ENCODE measurements around the gene PROC. TPM values are rescaled to one million over a fixed set of nuclear protein-coding genes. Genes with fewer than 3 reads are reported as not detected.

Gene PROC
- total RNA-seq, 1 donor: not detected

DNA sequence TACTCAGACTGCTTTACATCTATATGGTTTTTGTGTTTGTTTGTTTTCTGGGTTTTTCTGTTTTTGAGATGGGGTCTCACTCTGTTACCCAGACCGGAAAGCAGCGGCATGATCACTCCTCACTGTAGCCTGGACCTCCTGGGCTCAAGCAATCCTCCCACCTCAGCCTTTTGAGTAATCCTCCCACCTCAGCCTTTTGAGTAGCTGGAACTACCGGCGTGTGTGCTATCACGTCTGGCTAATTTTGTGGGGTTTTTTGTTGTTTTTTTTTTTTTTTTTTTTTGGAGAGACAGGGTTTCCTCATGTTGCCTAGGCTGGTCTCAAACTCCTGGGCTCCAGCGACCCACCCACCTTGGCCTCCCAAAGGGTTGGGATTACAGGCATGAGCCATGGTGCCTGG, 39.5 kb upstream of the PROC start:
- TF ChIP-seq, protein P1, sequence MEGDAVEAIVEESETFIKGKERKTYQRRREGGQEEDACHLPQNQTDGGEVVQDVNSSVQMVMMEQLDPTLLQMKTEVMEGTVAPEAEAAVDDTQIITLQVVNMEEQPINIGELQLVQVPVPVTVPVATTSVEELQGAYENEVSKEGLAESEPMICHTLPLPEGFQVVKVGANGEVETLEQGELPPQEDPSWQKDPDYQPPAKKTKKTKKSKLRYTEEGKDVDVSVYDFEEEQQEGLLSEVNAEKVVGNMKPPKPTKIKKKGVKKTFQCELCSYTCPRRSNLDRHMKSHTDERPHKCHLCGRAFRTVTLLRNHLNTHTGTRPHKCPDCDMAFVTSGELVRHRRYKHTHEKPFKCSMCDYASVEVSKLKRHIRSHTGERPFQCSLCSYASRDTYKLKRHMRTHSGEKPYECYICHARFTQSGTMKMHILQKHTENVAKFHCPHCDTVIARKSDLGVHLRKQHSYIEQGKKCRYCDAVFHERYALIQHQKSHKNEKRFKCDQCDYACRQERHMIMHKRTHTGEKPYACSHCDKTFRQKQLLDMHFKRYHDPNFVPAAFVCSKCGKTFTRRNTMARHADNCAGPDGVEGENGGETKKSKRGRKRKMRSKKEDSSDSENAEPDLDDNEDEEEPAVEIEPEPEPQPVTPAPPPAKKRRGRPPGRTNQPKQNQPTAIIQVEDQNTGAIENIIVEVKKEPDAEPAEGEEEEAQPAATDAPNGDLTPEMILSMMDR (IDR thresholded peaks at IDR 0.05; ENCODE audit: insufficient read depth, low read length): no peak
- H3K4me3 ChIP-seq (ENCODE audit: low read depth, low read length): no peak overlapping the region
- no peak for DNase-seq (ENCODE audit: low read depth)

DNA sequence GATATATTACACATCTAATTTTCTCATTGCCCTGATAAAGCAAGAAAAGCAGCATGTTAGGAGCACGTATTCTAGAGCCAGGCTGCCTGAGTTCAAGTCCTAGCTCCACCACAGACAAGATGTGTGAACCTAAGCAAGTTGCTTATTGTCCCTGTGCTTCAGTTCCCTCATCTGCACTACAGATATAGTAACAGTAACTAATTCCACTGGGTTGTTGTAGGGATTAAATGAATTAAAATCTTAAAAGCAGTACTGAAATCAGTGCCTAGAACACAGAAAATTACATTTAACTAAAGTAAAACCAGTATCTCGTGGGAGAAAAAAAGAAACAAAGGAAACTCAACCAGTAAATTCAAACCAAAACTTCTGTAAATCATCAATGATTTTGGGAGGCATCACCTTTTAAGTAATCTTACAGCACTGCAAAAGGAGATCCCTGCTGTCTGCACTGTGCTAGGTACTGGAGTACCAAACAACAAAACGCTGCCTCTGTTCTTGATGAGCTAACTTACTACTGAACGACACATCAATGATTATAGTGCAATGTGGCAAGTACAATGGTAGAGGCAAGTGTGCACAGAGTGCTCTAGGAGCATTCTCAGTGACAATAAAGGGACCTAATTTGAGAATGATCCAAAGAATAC, 38.4 kb upstream of the PROC start:
- TF ChIP-seq, protein P1 (IDR thresholded peaks at IDR 0.05; ENCODE audit: insufficient read depth, low read length): no peak
- H3K4me3 ChIP-seq (ENCODE audit: low read depth, low read length): no peak overlapping the region
- DNase-seq (ENCODE audit: low read depth): no peak

DNA sequence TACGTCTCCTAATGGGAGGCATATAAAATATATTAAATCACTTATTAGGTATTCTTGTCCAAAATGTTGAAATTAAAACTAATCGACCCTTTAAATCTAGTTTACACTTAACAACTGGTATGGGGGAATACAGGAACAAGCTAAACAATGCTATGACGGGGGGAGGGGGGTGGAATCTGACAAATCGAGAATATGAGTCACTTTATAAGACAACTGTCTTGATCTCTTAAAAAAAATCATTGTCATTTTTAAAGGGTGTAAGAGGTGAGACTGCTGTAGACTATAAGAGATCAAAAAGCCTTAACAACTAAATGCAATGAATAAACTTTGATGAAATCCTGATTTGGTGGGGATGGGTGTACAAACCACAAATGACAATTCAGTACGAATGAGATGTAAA, 36.5 kb upstream of the PROC start:
- H3K4me3 ChIP-seq (ENCODE audit: low read depth, low read length): no peak overlapping the region
- no peak for DNase-seq (ENCODE audit: low read depth)
- TF ChIP-seq, protein P1 (IDR thresholded peaks at IDR 0.05; ENCODE audit: insufficient read depth, low read length): no peak

DNA sequence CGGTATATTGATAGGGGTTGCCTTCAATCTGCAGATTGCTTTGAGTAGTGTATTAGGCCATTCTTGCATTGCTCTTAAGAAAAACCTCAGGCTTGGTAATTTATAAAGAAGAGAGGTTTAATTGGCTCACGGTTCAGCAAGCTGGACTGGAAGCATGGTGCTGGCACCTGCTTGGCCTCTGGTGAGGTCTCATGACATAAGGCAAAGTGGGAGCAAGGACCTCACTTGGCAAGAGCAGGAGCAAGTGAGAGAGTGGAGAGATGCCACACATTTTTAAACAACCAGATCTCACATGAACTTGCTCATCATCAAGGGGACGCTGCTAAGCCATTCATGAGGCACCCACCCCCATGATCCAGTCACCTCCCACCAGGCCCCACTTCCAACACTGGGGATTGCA, 35.4 kb upstream of the PROC start:
- no peak overlapping the region for H3K4me3 ChIP-seq (ENCODE audit: low read depth, low read length)
- DNase-seq (ENCODE audit: low read depth): no peak
- TF ChIP-seq, protein P1 (IDR thresholded peaks at IDR 0.05; ENCODE audit: insufficient read depth, low read length): no peak

DNA sequence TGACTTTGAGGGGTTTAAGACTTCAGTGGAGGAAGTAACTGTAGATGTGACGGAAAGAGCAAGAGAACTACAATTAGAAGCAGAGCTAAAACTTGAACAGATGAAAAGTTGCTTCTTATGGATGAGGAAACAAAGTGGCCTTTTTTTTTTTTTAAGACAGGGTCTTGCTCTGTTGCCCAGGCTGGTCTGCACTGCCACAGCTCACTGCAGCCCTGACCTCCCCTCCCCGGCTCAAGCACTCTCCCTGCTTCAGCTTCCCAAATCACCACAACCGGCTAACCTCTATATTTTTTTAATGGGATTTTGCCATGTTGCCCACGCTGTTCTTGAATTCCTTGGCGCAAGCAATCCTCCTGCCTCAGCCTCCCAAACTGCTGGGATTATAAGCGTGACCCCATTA, 33.7 kb upstream of the PROC start:
- DNase-seq (ENCODE audit: low read depth): no peak
- TF ChIP-seq, protein P1 (IDR thresholded peaks at IDR 0.05; ENCODE audit: insufficient read depth, low read length): no peak
- H3K4me3 ChIP-seq (ENCODE audit: low read depth, low read length): no peak overlapping the region

DNA sequence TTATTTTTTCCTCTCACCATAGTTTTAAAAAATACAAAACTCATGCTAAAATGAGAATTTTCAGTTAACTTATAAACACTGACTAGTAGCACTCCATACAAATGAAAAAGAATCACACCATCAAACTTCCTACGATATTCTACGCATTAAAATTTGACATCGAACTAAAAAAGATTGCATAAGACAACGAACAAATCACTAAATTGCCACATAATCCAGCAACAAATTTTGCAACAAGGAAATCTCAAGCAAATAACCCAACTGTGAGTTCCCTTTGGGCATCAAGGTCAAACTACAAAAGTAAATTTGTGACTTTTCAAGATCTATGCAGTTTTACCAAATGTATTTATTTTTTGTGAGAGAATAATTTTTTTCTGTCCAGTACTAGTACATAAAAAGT, 32.0 kb upstream of the PROC start:
- H3K4me3 ChIP-seq (ENCODE audit: low read depth, low read length): peak overlapping the region; percentile 73
- TF ChIP-seq, protein P1 (IDR thresholded peaks at IDR 0.05; ENCODE audit: insufficient read depth, low read length): no peak
- peak; percentile 40 for DNase-seq (ENCODE audit: low read depth)
